ENCODE results near the gene FYN. TPM values are rescaled to one million over a fixed set of nuclear protein-coding genes. Genes with fewer than 3 reads are reported as not detected.

FYN gene
- total RNA-seq, 2 donors from 2014 or later: 13.7 to 103 TPM

DNA sequence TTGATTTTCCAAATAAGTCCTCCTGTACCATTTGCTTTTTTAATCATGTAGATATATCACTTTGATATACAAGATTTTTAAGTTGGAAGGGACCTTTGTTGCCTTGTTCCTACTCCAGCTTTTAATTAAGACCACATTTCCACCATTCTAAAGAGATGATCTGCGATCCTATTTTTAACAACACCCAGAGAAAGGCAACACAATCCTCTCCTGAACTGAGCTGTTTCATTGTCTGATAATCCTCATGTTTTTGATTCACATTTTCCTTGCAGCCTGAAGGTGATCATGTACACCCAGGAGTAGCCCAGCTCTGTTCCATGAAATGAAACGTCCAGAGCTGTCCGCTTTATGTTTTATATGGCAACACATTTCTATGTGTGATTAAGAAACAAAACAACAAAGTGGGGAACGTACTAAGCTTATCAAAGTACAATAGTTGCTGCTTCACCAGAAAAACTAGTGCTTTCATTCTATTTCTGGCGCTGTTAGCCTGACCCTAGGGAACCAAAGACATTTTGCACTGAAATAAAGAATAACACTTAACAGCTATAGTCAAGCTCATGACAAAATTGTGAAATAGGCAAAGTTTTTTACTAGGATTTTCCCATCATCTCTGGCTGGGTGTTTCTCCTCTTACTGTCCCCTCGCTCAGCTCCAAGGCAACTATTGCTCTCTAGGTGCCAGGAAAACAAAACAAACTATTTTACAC lies 245.0 kb downstream of the FYN start:
- Histone ChIP-seq H3K4me3 (no peak overlapping the region), H3K36me3 (no peaks in the 10 kb centered on the region), H3K9me3 (no peaks in the 10 kb centered on the region), H3K27me3 (replicated peaks; ENCODE audit: insufficient read depth) (no peaks in the 10 kb centered on the region), H3K4me1 (replicated peaks) (no peaks in the 10 kb centered on the region), H3K27ac (peak overlapping the region; percentile 26 to 33)
- 66% methylated on average over 6 of the region's 6 CpGs for WGBS
- DNase-seq (ENCODE audit: low spot score): no peak
- TF ChIP-seq POLR2A (IDR thresholded peaks at IDR 0.05) (no peak), POLR2AphosphoS5 (IDR thresholded peaks at IDR 0.05) (no peak)
- TF ChIP-seq, protein P1, sequence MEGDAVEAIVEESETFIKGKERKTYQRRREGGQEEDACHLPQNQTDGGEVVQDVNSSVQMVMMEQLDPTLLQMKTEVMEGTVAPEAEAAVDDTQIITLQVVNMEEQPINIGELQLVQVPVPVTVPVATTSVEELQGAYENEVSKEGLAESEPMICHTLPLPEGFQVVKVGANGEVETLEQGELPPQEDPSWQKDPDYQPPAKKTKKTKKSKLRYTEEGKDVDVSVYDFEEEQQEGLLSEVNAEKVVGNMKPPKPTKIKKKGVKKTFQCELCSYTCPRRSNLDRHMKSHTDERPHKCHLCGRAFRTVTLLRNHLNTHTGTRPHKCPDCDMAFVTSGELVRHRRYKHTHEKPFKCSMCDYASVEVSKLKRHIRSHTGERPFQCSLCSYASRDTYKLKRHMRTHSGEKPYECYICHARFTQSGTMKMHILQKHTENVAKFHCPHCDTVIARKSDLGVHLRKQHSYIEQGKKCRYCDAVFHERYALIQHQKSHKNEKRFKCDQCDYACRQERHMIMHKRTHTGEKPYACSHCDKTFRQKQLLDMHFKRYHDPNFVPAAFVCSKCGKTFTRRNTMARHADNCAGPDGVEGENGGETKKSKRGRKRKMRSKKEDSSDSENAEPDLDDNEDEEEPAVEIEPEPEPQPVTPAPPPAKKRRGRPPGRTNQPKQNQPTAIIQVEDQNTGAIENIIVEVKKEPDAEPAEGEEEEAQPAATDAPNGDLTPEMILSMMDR (IDR thresholded peaks at IDR 0.05): no peak
- intact Hi-C loops (cut with DNase I): no loop called here

DNA sequence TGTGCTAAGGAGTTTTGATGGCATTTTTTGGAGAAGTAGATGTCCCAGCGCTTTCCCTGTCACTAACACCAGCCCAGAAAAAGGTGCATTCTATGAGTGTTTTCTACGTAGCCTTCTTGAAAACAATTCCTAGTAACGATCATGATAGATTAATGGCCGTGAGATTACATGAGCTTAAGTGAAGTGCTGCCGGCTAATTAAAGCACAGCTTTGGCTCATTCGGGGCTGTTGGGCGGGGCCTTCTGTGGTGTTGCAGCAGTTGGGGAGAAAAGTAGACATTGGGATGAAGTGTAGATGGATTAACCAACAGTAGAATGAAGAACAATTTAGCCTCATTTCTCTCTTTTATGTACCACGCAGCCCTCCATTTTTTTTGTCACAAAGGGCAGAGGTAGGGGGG lies 246.8 kb downstream of the FYN start:
- intact Hi-C loops (cut with DNase I): no loop called here
- H3K36me3 ChIP-seq: no peaks in the 10 kb centered on the region
- H3K27ac ChIP-seq: peak overlapping the region in 1 of 2 donors; percentile 41
- H3K4me3 ChIP-seq: no peak overlapping the region
- WGBS: 70% methylated on average over 8 of the region's 8 CpGs
- DNase-seq (ENCODE audit: low spot score): no peak
- no peaks in the 10 kb centered on the region for H3K27me3 ChIP-seq (replicated peaks; ENCODE audit: insufficient read depth)
- H3K4me1 ChIP-seq (replicated peaks): no peaks in the 10 kb centered on the region
- no peaks in the 10 kb centered on the region for H3K9me3 ChIP-seq
- TF ChIP-seq, protein P1 (IDR thresholded peaks at IDR 0.05): no peak
- TF ChIP-seq POLR2AphosphoS5 (IDR thresholded peaks at IDR 0.05): no peak
- TF ChIP-seq POLR2A (IDR thresholded peaks at IDR 0.05): no peak

DNA sequence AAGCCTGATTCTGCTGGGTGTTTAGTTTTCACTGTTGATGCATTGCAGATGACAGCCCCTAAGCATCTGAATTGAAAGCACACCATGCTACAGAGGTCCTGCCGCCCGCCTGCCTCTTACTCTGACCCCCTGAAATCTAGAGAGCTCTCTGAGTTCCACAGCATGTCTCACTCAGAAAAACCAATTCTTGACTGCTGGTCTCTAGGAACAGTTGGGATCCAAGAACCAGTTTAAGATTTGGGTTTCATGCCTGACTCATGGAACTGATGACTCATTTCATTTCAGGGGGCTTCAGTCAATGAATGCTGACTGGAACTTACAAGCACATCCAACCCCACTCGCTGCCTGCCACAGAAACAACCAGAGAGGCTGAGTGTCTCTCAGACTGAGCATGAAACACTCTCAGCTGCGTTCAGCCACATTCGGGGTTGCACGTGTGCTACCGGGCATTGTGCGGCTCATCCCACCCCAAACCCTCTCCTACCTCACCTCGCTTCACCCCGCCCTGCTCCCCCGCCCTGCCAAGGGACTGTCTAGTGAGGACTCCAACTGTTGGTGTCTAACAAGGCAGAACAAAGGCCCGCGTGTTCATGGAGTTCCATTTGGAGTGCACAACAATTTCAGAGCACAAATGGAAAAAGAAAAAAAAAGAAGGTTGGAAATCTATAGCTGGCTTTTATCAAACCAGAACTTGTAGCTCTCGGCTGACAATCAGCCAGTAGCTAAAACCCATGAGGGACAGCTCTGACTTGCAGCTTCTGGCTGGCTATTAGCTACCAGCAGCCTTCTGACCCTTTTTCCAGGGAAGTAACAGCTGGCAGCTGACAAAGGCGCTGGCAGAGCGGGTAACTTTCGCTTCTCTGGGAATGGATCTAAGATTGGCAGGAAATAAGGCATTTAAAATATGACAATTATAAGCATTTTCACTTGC lies 247.5 kb downstream of the FYN start:
- Histone ChIP-seq H3K4me3 (no peak overlapping the region), H3K27me3 (replicated peaks; ENCODE audit: insufficient read depth) (no peaks in the 10 kb centered on the region), H3K27ac (peak overlapping the region in 1 of 2 donors; percentile 41), H3K4me1 (replicated peaks) (no peaks in the 10 kb centered on the region), H3K36me3 (no peaks in the 10 kb centered on the region), H3K9me3 (no peaks in the 10 kb centered on the region)
- 43% methylated on average over 17 of the region's 17 CpGs for WGBS
- intact Hi-C loops (cut with DNase I): no loop called here
- TF ChIP-seq POLR2A (IDR thresholded peaks at IDR 0.05): no peak
- TF ChIP-seq, protein P1 (IDR thresholded peaks at IDR 0.05): no peak
- peak; percentile 4 for TF ChIP-seq POLR2AphosphoS5 (IDR thresholded peaks at IDR 0.05)
- DNase-seq (ENCODE audit: low spot score): no peak

DNA sequence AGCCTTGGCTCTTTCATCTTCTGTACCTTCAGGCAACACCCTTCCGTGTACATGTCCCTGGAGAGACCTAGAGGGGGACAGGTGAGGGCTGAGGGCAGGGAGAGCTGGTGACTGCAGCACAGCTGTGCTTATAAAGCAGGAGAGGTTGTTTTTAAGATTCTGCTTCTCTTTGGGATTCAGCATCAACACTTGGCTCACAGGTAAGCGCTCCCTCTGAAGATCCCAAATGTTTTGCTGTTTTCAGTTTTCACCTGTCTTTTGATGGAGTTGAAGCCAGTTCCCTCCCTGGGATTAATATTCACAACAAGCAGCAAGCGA lies 248.2 kb downstream of the FYN start:
- intact Hi-C loops (cut with DNase I): no loop called here
- Histone ChIP-seq H3K4me3 (no peak overlapping the region), H3K9me3 (no peaks in the 10 kb centered on the region), H3K27me3 (replicated peaks; ENCODE audit: insufficient read depth) (no peaks in the 10 kb centered on the region), H3K27ac (no peak overlapping the region), H3K4me1 (replicated peaks) (no peaks in the 10 kb centered on the region), H3K36me3 (no peaks in the 10 kb centered on the region)
- DNase-seq (ENCODE audit: low spot score): no peak
- WGBS: 71% methylated on average over 3 of the region's 3 CpGs
- TF ChIP-seq POLR2AphosphoS5 (IDR thresholded peaks at IDR 0.05): no peak
- no peak for TF ChIP-seq POLR2A (IDR thresholded peaks at IDR 0.05)

DNA sequence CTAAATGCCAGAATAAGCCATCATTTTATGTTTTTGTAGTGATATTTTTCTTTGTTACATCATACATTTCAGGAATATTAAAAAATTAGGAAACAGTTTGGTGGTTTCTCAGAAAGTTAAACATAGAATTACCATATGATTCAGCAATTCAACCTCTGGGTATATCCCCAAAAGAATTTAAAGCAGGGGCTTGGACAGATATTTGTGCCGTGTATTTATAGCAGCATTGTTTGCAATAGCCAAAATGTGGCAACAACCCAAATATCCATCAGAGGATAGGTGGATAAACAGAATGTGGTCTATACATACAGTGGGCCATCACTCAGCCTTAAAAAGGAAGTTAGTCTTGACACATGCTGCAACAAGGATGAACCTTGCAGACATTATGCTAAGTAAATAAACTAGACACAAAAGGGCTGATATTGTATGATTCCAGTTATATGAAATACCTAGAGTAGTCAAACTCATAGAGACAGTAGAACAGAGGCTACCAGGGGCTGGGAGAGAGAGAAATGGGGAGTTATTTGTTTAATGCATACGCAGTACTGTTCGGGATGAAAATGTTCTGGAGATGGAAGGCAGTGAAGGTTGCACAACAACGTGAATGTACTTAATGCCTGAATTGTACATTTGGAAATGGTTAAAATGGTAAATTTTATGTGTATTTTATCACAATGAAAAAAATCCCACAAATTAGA lies 248.7 kb downstream of the FYN start:
- no peaks in the 10 kb centered on the region for H3K27me3 ChIP-seq (replicated peaks; ENCODE audit: insufficient read depth)
- no peaks in the 10 kb centered on the region for H3K9me3 ChIP-seq
- 75% methylated on average over 4 of the region's 4 CpGs for WGBS
- no peak overlapping the region for H3K4me3 ChIP-seq
- no peaks in the 10 kb centered on the region for H3K36me3 ChIP-seq
- TF ChIP-seq POLR2A (IDR thresholded peaks at IDR 0.05): no peak
- no peak for TF ChIP-seq POLR2AphosphoS5 (IDR thresholded peaks at IDR 0.05)
- TF ChIP-seq, protein P1 (IDR thresholded peaks at IDR 0.05): no peak
- intact Hi-C loops (cut with DNase I): no loop called here
- no peaks in the 10 kb centered on the region for H3K4me1 ChIP-seq (replicated peaks)
- H3K27ac ChIP-seq: no peak overlapping the region
- DNase-seq (ENCODE audit: low spot score): no peak
